GM21576 (cell line): ENCODE results near the gene NIN.

ENCODE experiments used
- ATAC-seq: cut with Tn5 transposase; IDR thresholded peaks from one replicate; pipeline ENCODE4 v1.9.1; 2021; ENCODE audit warnings: mild to moderate bottlenecking, moderate library complexity; ENCODE audit not compliant: unreplicated experiment

NIN gene, protein sequence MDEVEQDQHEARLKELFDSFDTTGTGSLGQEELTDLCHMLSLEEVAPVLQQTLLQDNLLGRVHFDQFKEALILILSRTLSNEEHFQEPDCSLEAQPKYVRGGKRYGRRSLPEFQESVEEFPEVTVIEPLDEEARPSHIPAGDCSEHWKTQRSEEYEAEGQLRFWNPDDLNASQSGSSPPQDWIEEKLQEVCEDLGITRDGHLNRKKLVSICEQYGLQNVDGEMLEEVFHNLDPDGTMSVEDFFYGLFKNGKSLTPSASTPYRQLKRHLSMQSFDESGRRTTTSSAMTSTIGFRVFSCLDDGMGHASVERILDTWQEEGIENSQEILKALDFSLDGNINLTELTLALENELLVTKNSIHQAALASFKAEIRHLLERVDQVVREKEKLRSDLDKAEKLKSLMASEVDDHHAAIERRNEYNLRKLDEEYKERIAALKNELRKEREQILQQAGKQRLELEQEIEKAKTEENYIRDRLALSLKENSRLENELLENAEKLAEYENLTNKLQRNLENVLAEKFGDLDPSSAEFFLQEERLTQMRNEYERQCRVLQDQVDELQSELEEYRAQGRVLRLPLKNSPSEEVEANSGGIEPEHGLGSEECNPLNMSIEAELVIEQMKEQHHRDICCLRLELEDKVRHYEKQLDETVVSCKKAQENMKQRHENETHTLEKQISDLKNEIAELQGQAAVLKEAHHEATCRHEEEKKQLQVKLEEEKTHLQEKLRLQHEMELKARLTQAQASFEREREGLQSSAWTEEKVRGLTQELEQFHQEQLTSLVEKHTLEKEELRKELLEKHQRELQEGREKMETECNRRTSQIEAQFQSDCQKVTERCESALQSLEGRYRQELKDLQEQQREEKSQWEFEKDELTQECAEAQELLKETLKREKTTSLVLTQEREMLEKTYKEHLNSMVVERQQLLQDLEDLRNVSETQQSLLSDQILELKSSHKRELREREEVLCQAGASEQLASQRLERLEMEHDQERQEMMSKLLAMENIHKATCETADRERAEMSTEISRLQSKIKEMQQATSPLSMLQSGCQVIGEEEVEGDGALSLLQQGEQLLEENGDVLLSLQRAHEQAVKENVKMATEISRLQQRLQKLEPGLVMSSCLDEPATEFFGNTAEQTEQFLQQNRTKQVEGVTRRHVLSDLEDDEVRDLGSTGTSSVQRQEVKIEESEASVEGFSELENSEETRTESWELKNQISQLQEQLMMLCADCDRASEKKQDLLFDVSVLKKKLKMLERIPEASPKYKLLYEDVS (N-terminal part only)

GRCh38 chr14:50830932-50831725 is at the start of gene NIN:
Gene NIN, minus strand, starts transcription at chr14:50831162. Its CDS starts 9,106 bp downstream, at chr14:50822056.
- ATAC-seq = peak; percentile 65

- ATAC-seq = peak; percentile 90
Measured at GRCh38 chr14:50875359-50876070, 44.6 kb upstream of the NIN start.

- no peak for ATAC-seq
Measured at GRCh38 chr14:50874757-50875156, 43.8 kb upstream of the NIN start.

DNA sequence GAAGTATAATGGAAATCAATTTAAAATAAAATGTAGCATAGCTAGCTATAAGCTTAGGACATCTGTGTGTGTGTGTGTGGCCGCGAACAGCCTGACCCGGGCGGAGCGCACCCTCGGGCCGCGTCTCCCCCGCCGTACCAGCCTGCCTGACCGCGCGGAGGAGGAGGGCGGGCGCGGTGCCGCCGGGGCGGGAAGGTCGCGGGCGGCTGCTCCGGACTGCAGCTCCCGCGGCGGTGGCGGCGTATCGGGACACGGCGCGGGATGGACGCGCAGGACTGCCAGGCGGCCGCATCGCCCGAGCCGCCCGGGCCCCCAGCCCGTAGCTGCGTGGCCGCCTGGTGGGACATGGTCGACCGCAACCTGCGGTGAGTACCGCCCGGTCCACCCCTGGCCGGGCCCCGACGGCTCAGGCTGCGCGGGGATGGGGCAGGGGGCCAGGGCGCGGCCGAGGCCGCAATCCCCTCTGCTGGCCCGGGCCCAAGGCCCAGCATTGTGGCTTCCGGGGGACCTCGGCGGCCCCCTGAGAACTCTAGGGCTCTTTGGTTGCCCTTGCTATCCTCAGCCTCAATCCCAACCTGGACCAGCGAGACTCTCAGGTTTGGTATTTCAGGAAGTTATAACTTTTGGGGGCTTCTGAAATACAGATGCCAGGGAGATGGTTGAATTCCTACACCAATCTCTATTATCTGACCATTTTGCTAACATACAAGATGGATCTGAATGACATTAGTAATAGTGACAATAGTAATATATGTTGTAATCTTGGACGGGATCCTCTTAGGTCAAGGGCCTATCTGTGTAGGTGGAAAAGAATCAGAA is 41.2 kb upstream of the NIN start, which contains the start of gene ABHD12B:
ABHD12B (plus strand) TSS at position 140 of the 819 bp plus-strand sequence; CDS start at position 262, 122 bp downstream.
- no peak for ATAC-seq

DNA sequence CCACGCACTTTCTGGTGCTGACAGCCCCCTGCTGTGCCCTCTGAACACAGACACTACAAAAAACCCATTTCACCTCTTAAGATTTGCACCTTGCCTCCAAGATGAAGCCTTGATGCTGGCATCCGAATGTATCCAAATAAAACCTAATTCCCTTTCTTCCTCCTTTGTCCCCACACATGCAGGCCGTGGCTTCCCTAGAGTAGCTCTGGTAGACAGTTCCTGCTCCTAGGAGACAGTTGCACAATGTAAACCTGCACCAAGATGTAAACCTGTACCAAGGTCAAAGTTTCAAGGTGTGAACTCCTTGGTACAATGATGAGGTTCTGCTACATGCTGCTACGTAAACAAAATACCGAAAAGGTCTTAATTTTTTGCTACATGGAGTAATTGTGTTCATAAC is 40.3 kb upstream of the NIN start:
- no peak for ATAC-seq

DNA sequence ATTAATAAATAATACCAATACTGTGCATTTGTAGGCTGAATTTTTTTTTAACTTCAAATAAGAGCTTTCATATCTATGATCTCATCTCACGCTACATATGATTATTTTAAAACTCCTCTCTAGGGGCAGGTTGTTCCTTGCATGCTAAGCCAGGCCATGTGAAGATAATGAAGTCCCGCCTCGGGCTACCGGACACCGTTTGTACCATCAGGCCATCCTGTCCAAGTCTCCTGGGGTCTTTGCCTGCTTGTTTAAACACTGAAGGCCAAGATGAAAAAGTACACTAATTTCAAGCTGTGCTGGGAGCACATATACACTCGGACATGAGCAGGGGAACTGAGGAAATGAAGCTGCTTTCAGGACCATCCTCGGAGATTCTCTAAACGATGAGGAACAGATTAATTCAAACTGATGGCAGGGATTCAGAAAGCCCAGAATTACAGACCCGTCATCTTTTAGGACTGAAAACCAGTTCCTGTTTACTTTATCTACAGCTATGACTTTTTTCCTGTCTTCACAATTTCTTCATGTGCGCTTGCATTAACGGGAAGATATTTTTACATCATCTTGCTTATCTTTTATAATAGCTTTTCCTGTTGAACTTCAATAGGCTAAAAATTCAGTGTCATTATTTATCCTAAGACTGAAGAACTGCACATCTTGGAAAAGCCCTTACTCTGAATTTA is 34.6 kb upstream of the NIN start:
- no peak for ATAC-seq

DNA sequence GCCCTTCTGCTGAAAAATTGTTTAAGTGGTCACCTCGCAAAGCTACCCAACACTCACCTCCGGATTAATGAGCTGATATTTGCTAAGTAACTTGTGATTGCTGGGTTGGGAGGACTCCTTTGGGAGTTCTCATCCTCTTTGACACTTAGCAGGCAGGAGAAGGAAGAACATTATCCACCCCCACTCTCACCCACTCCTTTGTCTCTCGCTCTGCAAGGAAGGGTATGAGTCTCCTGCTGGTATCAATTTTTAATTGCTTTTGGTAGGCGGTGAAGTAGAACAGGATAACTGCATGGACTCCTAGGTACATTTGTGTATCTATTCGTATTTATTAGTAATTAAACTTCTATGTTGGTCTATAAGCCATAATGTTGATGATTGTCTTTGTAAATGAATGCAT is 34.0 kb upstream of the NIN start:
- ATAC-seq = no peak

- ATAC-seq = no peak
Measured at GRCh38 chr14:50864237-50864636, 33.3 kb upstream of the NIN start.

DNA sequence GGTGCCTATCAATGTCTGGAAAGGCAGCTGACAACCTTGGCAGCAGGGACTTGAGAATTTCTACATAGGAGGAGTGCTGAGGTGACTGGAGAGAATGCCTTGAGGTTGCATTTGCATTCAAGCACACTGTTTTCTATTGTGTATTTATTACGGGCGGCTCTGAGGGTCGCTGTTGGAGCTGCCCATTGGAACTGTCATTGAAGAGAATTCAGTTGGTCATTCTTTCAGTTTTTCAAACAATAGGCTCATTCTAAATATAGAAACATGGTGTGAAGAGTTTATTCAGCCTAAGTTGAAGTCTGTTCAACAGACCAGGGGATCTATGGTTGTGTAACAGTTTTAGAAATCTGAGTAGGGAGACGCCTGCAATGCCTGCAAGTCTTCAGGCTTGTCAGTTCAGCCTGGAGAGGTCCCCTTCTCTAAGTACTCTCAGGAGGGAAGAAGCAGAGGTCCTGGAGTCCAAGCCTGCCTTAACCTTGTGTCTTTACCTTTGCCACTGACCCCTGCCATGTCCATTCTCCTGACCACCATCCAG is 31.1 kb upstream of the NIN start:
- ATAC-seq = no peak

DNA sequence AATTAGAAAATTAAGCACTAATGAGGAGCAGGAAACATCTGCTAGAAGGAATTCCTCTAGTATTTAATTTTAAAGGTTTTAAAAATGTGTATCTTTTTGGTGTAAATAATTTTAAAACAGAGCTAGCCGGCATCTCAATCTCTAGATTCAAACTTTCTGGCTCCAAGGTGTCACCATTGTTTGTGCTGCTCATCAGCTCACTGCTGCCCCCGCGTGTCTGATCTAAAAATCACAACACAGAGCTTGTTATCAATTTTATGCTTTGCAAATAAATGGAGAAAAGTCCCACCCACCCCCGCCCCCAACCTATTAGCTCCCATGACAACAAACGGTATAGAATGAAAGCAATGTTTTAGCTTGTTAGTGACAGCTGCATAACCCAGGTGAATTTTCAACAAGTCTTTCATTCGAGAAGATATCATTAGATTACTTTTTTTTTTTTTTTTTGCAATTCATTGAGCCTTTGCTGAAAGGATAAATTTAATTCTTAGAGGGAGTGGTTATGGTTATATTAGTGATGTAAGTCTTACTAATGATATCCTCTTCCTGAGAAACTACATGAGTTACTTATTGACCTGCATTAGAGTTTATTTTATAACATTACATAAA is 29.6 kb upstream of the NIN start:
- ATAC-seq = no peak

GRCh38 chr14:50859296-50859624 is 28.3 kb upstream of the NIN start:
- ATAC-seq = no peak

- ATAC-seq = no peak
Measured at GRCh38 chr14:50856660-50857059, 25.7 kb upstream of the NIN start.

DNA sequence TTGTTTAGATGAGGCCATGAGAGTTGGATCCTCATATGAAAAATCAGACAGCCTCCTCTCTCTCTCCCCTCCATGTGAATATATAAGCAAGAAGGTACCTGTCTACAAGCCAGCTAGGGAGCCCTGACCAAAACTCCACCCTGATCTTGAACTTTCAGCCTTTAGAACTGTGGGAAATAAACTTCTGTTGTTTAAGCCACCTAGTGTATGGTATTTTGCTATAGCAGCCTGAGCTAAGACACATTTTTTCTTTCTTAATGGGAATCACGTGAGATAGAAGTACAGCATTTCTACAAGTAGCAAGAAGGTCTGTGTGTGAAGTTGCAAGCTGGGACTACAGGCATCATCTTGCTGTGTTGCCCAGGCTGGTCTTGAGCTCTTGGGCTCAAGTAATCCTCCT is 24.6 kb upstream of the NIN start:
- no peak for ATAC-seq

- no peak for ATAC-seq
Measured at GRCh38 chr14:50854521-50854920, 23.6 kb upstream of the NIN start.

GRCh38 chr14:50853891-50854290 is 22.9 kb upstream of the NIN start:
- no peak for ATAC-seq

DNA sequence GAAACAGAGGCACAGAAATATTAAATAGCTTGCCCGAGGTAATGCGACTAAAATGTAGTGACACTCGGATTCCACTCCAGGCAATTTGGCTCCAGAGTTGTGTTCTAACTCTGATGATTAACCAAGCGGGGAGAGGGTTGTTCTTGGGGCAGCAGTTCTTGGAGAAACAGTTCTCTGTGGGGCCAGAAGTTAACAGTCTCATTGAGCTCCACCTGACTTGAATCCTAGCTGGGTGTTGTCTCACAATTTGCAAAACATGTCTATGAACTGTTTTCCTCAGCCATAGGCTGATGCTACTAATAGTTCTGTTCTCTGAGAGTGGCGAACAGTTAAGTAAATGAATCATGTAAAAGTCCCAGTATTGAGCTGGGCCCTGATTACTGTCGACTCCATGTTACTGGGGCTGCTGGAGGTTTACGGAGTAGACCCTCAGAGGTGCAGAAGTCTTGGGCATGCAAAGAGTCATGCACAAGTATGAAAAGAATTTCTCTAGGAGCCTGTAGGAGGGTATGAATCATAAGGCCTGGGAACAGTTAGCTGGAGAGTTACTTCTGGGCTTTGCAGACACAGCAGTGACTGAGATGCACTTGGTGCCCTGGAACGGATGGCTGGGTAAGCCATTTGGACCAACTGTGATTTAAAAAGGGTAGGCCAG is 15.4 kb upstream of the NIN start:
- ATAC-seq = no peak

GRCh38 chr14:50845166-50845565 is 14.2 kb upstream of the NIN start:
- no peak for ATAC-seq
